Psoas muscle (tissue), 8 donors: ENCODE measurements around the gene ARHGAP24. TPM values are rescaled to one million over a fixed set of nuclear protein-coding genes. Genes with fewer than 3 reads are reported as not detected.

Source experiments
- ATAC-seq, 4 donors: fragments of 200-7000 bp; cut with Tn5 transposase; one replicate each; pipeline ENCODE4 v1.9.1; 2020; ENCODE audit warnings: moderate library complexity in 3 of 4, mild to moderate bottlenecking in 2 of 4
- DNase-seq, 2 donors: peaks; one replicate each; pipeline ENCODE4 v3.0.0-alpha.2; 2020
- H3K27ac ChIP-seq: fragments of 200-600 bp; one replicate; pipeline ENCODE4 v1.8.0; 2022
- H3K27me3 ChIP-seq, 3 donors: fragments of 200-600 bp in 1 of 3; one replicate each; pipeline versions ENCODE4 v1.6.1 to v1.8.0; 2013 to 2022; ENCODE audit warnings: low read length in 2 of 3, mild to moderate bottlenecking in 2 of 3, moderate library complexity in 1 of 3; ENCODE audit not compliant: insufficient read depth in 3 of 3
- H3K36me3 ChIP-seq, 2 donors: fragments of 200-600 bp in 1 of 2; one replicate each; pipeline versions ENCODE4 v1.6.1 to v1.8.0; 2013 to 2022; ENCODE audit warnings: low read depth in 1 of 2, mild to moderate bottlenecking in 1 of 2, moderate library complexity in 1 of 2; ENCODE audit not compliant: insufficient read depth in 1 of 2
- H3K4me1 ChIP-seq: fragments of 200-600 bp; one replicate; pipeline ENCODE4 v1.8.0; 2022
- H3K4me3 ChIP-seq: fragments of 200-600 bp; one replicate; pipeline ENCODE4 v1.8.0; 2022; ENCODE audit warnings: mild to moderate bottlenecking
- H3K9me3 ChIP-seq: fragments of 200-600 bp; one replicate; pipeline ENCODE4 v1.8.0; 2022
- WGBS, 3 donors: extraction: QIAGEN DNeasy Blood & Tissue Kit; methylation state at CpG; one replicate each; pipeline versions ENCODE4 v1.1.6 to v1.1.7; 2013; 5-methylcytosine and 5-hydroxymethylcytosine counted together
- intact Hi-C, 2 donors: fragments of 100-400 bp; cut with DNase I; formaldehyde crosslinking; loops; one replicate each; pipeline versions ENCODE4 v1.11.0 to v1.14.2; 2022
- polyA plus RNA-seq, 3 donors: library from polyadenylated mRNA; stranded (reverse); fragments of 200-250 nt; gene quantifications; one replicate each; pipeline ENCODE4 v1.2.3, GENCODE V29; 2013
- total RNA-seq, 4 donors: library from RNA; stranded (reverse); fragmentation: NEBNext Ultra II Directional in 2 of 4; extraction: Animal tissue kit (Norgen Biotek cat#: 25700) in 2 of 4; gene quantifications; one replicate each; pipeline versions ENCODE4 v1.2.1 to v1.2.4, GENCODE V29; 2021 to 2023
- TF ChIP-seq, protein P1 (sequence below): fragments of 200-600 bp; IDR thresholded peaks from one replicate; pipeline ENCODE4 v1.8.0; 2022; ENCODE audit warnings: antibody characterized with exemption
- donor health status: healthy with polysubstance abuse.
- donor health status: DM: no; HTN: no; CAD: no; lungs with moderate emphysema.
- donor health status: Bipolar disorder and iron deficiency.
- donor health status: healthy.
- donor health status: DM: yes; HTN: yes; CAD: no.
- donor health status: DM: no; HTN: no; CAD: no.
- donor health status: DM: no; HTN: no; CAD: no.
- donor health status: DM: yes; HTN: yes; CAD: no.

The ARHGAP24 gene
- total and polyA plus RNA-seq, 7 donors = 2.3 to 25.7 (median 4.6) TPM

GRCh38 chr4:85942107-85942506, 467.2 kb downstream of the ARHGAP24 start:
- DNase-seq (no peak), ATAC-seq (no peak)
- Histone ChIP-seq H3K27ac (no peak overlapping the region), H3K27me3 (no peaks in the 10 kb centered on the region), H3K4me3 (no peak overlapping the region), H3K4me1 (no peaks in the 10 kb centered on the region), H3K36me3 (no peaks in the 10 kb centered on the region), H3K9me3 (no peaks in the 10 kb centered on the region)
- TF ChIP-seq, protein P1, sequence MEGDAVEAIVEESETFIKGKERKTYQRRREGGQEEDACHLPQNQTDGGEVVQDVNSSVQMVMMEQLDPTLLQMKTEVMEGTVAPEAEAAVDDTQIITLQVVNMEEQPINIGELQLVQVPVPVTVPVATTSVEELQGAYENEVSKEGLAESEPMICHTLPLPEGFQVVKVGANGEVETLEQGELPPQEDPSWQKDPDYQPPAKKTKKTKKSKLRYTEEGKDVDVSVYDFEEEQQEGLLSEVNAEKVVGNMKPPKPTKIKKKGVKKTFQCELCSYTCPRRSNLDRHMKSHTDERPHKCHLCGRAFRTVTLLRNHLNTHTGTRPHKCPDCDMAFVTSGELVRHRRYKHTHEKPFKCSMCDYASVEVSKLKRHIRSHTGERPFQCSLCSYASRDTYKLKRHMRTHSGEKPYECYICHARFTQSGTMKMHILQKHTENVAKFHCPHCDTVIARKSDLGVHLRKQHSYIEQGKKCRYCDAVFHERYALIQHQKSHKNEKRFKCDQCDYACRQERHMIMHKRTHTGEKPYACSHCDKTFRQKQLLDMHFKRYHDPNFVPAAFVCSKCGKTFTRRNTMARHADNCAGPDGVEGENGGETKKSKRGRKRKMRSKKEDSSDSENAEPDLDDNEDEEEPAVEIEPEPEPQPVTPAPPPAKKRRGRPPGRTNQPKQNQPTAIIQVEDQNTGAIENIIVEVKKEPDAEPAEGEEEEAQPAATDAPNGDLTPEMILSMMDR = no peak
- intact Hi-C loops = no loop called here
- WGBS, 3 donors = 86 to 93% (median 89%) methylated on average over 5 of the region's 5 CpGs

DNA sequence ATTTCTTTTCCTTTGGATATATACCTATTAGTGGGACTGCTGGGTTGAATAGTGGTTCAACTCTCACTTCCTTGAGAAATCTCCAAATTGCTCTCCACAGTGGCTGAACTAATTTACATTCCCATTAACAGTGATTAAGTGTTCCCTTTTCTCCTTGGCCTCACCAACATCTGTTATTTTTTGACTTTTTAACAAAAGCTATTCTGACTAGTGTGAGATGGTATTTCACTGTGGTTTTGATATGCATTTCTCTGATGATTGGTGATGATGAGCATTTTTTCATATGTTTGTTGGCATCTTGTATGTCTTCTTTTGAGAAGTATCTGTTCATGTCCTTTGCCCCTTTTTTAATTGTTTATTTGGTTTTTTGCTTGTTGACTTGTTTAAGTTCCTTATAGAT, 471.9 kb downstream of the ARHGAP24 start:
- Histone ChIP-seq H3K4me3 (no peak overlapping the region), H3K27me3 (no peaks in the 10 kb centered on the region), H3K4me1 (no peaks in the 10 kb centered on the region), H3K27ac (no peak overlapping the region), H3K36me3 (no peaks in the 10 kb centered on the region), H3K9me3 (no peaks in the 10 kb centered on the region)
- ATAC-seq = no peak
- DNase-seq = no peak
- TF ChIP-seq, protein P1 = no peak
- intact Hi-C loops = no loop called here

DNA sequence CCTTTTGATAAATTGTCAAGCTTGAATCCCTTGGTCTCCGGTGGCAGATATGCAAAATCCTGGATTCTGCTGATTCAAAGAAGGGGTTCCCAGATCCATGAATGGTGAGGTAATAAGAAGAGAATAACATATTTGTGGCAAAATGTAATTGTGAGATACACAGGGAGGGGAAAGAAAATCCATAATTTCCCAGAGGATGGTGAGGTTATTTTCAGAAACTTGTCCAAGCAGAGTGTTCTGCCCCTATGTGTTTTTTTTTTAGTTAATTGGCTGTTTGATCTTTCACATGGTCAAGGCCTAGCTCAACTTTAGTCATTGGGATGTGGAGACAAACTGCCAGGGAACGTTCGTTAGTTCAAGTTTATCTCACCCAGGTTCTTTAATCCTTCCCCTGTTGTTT, 476.1 kb downstream of the ARHGAP24 start:
- ATAC-seq = no peak
- H3K4me3 ChIP-seq = no peak overlapping the region
- no peaks in the 10 kb centered on the region for H3K9me3 ChIP-seq
- no peaks in the 10 kb centered on the region for H3K36me3 ChIP-seq
- no peak overlapping the region for H3K27ac ChIP-seq
- H3K4me1 ChIP-seq = no peaks in the 10 kb centered on the region
- intact Hi-C loops = no loop called here
- DNase-seq = no peak
- 74 to 83% (median 82%) methylated on average over 3 of the region's 3 CpGs for WGBS, 3 donors
- H3K27me3 ChIP-seq = no peaks in the 10 kb centered on the region
- TF ChIP-seq, protein P1 = no peak

DNA sequence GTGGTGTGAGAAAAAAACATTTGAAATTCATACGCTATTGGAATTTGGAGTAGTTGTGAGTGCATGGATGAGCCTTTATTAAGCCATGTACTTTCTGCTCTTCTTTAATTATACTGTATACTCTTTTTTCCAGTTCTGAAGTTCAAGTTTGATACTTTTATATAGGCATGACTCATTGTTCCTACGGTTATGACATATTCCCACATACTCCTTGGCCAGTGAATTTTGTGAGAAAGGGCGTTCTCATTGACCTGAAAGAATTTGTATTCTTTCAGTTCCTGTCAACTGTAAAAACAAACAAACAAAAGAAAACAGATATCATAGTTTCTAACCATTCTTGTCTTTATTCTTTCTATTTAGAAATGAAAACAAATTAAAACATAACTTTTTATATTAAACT, 477.6 kb downstream of the ARHGAP24 start:
- intact Hi-C loops = no loop called here
- ATAC-seq = no peak
- Histone ChIP-seq H3K4me1 (no peaks in the 10 kb centered on the region), H3K27ac (no peak overlapping the region), H3K36me3 (no peaks in the 10 kb centered on the region), H3K27me3 (no peaks in the 10 kb centered on the region), H3K4me3 (no peak overlapping the region), H3K9me3 (no peaks in the 10 kb centered on the region)
- WGBS, 3 donors = 63 to 77% (median 71%) methylated on average over 3 of the region's 3 CpGs
- no peak for DNase-seq
- TF ChIP-seq, protein P1 = no peak

GRCh38 chr4:85952972-85953650, 478.2 kb downstream of the ARHGAP24 start:
- intact Hi-C loops = no loop called here
- H3K9me3 ChIP-seq = no peaks in the 10 kb centered on the region
- no peaks in the 10 kb centered on the region for H3K4me1 ChIP-seq
- no peak overlapping the region for H3K4me3 ChIP-seq
- no peaks in the 10 kb centered on the region for H3K27me3 ChIP-seq
- no peak for DNase-seq
- no peak for ATAC-seq
- TF ChIP-seq, protein P1 = no peak
- H3K27ac ChIP-seq = no peak overlapping the region
- no peaks in the 10 kb centered on the region for H3K36me3 ChIP-seq
- WGBS, 3 donors = 45 to 66% (median 60%) methylated on average over 3 of the region's 3 CpGs
